Measurements from ENCODE around the gene RHBDD1.
A peak's percentile ranks its signal among the peaks of the same experiment; 100 is the strongest.

The RHBDD1 gene

DNA sequence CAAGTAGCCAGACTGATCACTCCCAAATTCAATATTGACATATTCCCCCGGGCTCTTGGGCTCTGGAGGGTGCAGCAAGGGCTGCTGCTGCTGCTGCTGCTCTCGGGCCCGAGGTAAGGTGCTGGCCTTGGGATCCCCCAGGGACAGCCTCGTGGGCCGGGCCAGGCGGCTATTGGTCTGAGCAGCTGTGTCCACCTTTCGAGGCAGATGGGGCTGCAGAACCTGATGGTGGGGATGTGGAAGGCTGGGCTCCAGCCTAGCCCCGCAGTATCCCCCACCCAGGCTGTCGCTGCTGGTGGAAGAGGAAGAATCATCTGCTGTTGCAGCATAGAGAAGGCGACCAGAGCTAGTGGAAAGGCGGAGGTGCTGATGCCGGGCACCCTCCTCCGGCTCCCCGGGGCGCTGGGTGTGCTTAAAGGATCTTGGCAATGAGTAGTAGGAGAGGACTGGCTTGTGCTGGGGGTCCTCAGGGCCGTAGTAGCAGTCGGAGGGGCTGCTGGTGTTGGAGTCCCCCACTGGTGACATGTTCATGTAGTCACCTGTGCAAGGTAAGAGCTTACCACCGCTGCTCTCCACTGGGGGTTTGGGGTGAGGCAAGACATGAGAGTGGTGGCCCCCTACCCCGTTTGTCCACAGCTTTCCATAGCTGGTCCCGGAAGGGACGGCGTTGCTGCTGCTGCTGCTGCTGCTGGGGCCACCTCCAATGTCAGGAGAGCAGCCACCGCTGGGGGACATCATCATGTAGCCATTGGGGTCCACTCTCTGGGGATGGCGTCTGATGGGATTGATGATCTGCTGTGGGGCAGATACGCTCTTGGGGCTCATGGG lies 39.6 kb upstream of the RHBDD1 start:
- DNase-seq (ENCODE audit: low read depth), result peak; percentile 16
- TF ChIP-seq, protein P1, sequence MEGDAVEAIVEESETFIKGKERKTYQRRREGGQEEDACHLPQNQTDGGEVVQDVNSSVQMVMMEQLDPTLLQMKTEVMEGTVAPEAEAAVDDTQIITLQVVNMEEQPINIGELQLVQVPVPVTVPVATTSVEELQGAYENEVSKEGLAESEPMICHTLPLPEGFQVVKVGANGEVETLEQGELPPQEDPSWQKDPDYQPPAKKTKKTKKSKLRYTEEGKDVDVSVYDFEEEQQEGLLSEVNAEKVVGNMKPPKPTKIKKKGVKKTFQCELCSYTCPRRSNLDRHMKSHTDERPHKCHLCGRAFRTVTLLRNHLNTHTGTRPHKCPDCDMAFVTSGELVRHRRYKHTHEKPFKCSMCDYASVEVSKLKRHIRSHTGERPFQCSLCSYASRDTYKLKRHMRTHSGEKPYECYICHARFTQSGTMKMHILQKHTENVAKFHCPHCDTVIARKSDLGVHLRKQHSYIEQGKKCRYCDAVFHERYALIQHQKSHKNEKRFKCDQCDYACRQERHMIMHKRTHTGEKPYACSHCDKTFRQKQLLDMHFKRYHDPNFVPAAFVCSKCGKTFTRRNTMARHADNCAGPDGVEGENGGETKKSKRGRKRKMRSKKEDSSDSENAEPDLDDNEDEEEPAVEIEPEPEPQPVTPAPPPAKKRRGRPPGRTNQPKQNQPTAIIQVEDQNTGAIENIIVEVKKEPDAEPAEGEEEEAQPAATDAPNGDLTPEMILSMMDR (conservative IDR thresholded peaks at IDR 0.05; ENCODE audit: low read length), result no peak
- H3K4me3 ChIP-seq (ENCODE audit: low read length), result peak overlapping the region; percentile 86

DNA sequence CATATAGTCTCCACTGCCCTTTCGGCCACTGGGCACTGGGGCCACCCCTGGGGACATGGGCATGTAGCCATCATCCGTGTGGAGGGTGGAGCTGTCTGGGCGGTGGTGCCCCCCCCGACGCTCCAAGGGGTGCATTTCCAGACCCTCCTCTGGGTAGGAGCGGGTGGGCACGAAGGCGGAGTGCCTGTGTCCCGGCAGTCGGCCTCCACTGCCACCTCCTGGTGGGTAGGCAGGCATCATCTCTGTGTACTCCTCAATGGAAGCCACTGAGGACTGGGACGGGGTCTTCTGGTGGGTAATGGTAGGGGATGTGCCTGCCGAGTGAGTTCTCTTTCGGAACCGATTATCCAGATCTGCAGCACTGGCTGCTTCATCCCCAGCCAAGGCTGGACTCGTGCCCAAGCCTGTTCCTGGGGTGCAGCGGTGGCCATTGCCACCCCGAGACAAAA lies 39.0 kb upstream of the RHBDD1 start:
- DNase-seq (ENCODE audit: low read depth), result peak; percentile 68
- H3K4me3 ChIP-seq (ENCODE audit: low read length), result peak overlapping the region; percentile 86
- TF ChIP-seq, protein P1 (conservative IDR thresholded peaks at IDR 0.05; ENCODE audit: low read length), result peak; percentile 79

DNA sequence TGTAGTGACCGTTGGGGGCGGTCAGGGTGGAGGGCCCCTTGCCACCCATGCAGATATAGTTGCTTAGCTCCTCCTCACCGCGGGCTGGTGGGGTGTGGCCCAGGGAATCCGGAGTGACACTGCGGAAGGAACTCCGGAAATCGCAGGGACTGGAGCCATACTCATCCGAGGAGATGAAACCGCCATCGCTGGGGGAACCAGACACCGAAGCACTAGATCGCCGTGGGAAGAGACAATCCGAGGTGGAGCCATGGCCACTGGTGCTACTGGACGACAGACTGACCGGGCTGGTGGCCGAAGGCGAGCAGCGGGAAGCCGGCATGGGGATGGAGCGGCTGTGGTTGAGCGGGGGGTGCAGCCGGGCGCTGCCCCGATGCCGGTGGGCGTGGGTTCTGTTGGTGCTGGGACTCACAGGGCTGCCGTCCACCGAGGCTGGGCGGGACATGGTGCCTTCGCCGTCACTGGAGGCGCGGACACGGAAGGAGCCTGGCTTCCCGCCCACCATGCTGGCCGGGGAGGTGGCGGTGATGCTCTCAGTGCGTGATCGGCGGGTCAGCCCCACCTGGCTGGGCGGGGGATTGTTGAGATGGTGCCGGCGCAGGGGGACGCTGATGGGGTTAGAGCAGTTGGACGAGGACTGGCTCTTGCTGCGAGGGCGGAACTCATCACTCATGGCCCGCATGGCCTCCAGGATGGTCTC lies 38.4 kb upstream of the RHBDD1 start:
- DNase-seq (ENCODE audit: low read depth), result peak; percentile 67
- TF ChIP-seq, protein P1 (conservative IDR thresholded peaks at IDR 0.05; ENCODE audit: low read length), result no peak
- H3K4me3 ChIP-seq (ENCODE audit: low read length), result peak overlapping the region; percentile 86

DNA sequence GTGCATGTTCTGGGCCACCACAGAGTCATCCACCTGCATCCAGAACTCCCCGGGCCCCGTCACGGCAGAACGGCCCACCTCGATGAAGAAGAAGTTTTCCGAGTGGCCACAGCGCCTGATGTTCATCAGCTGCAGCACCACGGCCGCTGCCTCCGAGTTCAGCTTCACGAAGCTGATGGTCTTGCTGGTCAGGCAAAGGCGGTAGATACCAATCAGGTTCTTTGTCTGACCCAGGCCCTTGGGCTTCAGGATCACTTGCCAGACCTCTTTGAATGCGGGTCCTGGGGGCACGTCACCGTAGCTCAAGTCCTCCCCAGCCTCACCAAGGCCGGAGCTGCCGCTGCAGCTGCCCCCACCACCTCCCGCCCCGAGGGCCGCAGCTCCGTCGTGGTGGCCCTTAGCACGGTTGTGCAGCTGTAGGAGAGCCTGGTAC lies 37.8 kb upstream of the RHBDD1 start:
- peak; percentile 43 for DNase-seq (ENCODE audit: low read depth)
- TF ChIP-seq, protein P1 (conservative IDR thresholded peaks at IDR 0.05; ENCODE audit: low read length), result no peak
- H3K4me3 ChIP-seq (ENCODE audit: low read length), result peak overlapping the region; percentile 86

DNA sequence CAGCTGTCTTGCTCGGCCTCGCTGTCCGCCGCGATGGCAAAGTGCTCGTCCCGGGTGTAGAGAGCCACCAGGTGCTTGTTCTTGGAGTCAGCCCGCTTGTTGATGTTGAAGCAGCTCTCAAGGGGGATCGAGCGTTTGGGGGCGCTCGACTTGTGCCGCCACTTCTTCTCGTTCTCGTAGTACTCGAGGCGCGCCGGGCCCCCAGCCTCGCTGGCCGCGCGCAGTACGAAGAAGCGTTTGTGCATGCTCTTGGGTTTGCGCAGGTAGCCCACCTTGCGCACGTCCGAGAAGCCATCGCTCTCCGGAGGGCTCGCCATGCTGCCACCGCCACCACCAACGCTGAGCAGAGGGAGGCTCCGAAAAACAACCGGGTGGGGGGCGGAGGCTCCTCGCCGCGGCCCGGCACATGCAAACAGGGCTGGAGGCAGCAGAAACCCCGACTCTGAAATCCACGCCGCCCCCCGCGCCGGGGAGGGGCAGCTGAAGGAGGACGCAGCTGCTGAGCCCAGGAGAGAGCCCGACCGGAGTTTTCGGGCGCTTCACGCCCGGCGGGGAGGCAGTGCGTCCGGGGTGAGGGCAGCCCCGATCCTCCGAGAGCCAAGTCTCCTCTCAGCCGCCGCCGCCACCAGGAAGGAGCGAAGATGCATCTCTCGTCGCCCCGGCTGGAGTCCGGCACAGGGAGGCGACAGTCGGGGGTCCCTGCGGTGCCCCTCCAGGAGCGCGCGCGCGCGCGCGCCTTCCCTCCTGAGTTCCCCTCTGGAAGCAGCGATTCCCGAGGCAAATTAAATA lies 37.2 kb upstream of the RHBDD1 start:
- TF ChIP-seq, protein P1 (conservative IDR thresholded peaks at IDR 0.05; ENCODE audit: low read length), result peak; percentile 22
- peak; percentile 50 for DNase-seq (ENCODE audit: low read depth)
- H3K4me3 ChIP-seq (ENCODE audit: low read length), result peak overlapping the region; percentile 86

DNA sequence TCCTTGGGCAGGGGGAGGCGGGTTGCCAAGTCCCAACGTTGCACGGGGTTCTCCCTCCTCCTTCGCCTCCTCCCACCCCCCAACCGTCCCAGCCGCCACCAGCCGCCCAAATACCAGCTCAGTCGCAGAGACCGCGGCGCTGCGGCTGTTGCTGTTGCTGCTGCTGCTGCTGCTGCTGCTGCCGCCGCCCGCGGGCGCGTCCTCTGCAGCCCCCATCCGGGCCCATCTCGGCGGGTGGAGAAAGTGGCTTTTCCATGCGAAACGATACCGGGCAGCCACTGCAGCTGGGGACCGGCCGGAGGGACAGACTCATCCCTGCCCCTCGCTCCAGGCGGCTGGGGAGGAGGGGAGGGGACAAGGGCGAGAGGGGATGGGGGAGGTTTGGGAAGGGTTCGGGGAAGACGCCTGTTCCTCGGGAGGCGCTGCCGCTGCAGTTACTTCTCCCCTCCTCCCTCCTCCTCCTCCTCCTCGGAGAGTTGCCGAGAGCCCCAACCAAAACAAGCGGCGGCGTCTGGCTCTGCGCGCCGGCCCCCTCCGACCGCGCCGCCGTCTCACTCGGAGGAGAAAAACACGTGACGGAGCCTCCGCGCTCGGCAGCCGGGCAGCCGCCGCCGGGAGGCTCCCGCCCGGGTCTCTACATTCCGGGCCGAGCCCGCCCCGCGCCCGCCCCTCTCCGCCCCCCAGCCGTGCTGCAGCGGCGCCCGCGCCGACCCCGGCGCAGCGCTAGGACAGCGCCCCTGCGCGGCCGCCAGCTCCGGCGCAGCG lies 36.5 kb upstream of the RHBDD1 start, which contains the start of gene IRS1:
TSS of gene IRS1 (minus strand) at position 610 of the 765 bp plus-strand sequence. CDS start 1,082 bp downstream, outside the sequence.
- peak; percentile 81 for DNase-seq (ENCODE audit: low read depth)
- H3K4me3 ChIP-seq (ENCODE audit: low read length), result peak within 1 kb of the TSS; percentile 86
- TF ChIP-seq, protein P1 (conservative IDR thresholded peaks at IDR 0.05; ENCODE audit: low read length), result peak; percentile 1; the same call in 1 of the 2 replicates

Measured in AG10803 (cell line).